Peyer's patch (tissue), 4 donors: ENCODE data around the gene UMOD. TPM values are rescaled to one million over a fixed set of nuclear protein-coding genes. Genes with fewer than 3 reads are reported as not detected.

Experiments
- DNase-seq, 3 donors: peaks; one replicate each; pipeline ENCODE4 v3.0.0-alpha.2; 2017 to 2019
- H3K27ac ChIP-seq, 4 donors: fragments of 200-600 bp; sonication (generic); one replicate each; pipeline ENCODE4 v1.5.1; 2016 to 2019
- H3K27me3 ChIP-seq, 2 donors: fragments of 200-600 bp; sonication (generic); one replicate each; pipeline ENCODE4 v1.5.1; 2019
- H3K36me3 ChIP-seq, 3 donors: fragments of 200-600 bp; sonication (generic); one replicate each; pipeline ENCODE4 v1.5.1; 2016 to 2019
- H3K4me1 ChIP-seq, 4 donors: fragments of 200-600 bp; sonication (generic); one replicate each; pipeline ENCODE4 v1.5.1; 2016 to 2019
- H3K4me3 ChIP-seq, 4 donors: fragments of 200-600 bp; sonication (generic); 1 replicate in 3 of 4; 2 replicates in 1 of 4; pipeline ENCODE4 v1.5.1; 2016 to 2019; ENCODE audit warnings: mild to moderate bottlenecking in 1 of 4
- H3K9me3 ChIP-seq, 4 donors: fragments of 200-600 bp; sonication (generic); one replicate each; pipeline ENCODE4 v1.5.1; 2016 to 2019; ENCODE audit warnings: mild to moderate bottlenecking in 1 of 4
- POLR2A ChIP-seq, 2 donors: fragments of 450-650 bp; IDR thresholded peaks; one replicate each; pipeline ENCODE4 v1.5.1; 2017; ENCODE audit warnings: antibody characterized with exemption in 2 of 2, mild to moderate bottlenecking in 2 of 2, moderate library complexity in 2 of 2
- total RNA-seq, 4 donors: library from RNA; depleted of rRNA; stranded (reverse); fragments of >200 nt; gene quantifications; one replicate each; pipeline ENCODE4 v1.1.0, GENCODE V29; 2016
- TF ChIP-seq, protein P1 (sequence below), 6 experiments: fragments of 450-650 bp in 4 of 6; fragments of 200-600 bp in 2 of 6; sonication (generic) in 1 of 6; IDR thresholded peaks; one replicate each; pipeline ENCODE4 v1.5.1; 2017 to 2019; ENCODE audit warnings: antibody characterized with exemption in 6 of 6, mild to moderate bottlenecking in 3 of 6, moderate library complexity in 1 of 6

Gene UMOD
- total RNA-seq, 4 donors from 2014 or later, result not detected

DNA sequence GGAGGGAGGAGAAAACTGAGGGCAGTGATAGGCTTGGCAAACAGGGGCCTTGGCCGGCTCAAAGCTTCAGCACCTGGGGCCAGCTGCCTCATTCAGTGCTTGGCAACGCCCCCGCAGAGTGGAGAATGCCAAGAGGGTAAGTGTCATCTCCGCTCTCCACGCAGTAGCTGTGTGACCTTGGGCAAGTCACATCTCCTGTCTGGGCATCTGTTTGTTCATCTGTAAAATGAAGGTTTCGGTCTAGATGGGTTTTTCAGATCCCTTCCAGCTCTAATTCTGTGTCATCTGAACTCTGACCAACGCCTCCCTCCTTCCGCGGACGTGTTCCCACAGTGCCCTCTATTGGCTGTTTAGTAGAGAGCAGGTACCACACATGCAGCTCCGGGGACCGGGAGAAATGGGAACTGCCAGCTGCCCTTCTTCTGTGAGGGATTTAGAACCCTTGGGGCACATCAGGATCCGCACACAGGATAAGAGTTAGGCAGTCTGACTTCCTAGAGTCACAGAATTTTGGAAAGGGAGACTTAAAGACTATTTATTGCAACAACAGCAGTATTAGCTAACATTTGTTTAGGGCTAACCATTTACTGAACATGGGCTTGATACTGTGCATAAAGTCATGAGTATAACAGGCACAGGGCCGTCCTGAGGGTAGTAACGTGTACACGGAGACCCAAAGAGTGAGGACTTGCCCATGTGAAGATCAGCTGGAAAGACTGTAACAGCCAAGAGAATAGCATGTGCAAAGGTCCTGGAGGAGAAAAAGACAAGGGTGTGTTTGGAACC lies 52.0 kb downstream of the UMOD start:
- Histone ChIP-seq H3K9me3 (no peaks in the 10 kb centered on the region), H3K4me3 (no peak overlapping the region), H3K4me1 (no peaks in the 10 kb centered on the region), H3K27me3 (no peaks in the 10 kb centered on the region), H3K36me3 (no peaks in the 10 kb centered on the region), H3K27ac (no peak overlapping the region)
- TF ChIP-seq POLR2A (IDR thresholded peaks at IDR 0.05), result no peak
- TF ChIP-seq, protein P1, sequence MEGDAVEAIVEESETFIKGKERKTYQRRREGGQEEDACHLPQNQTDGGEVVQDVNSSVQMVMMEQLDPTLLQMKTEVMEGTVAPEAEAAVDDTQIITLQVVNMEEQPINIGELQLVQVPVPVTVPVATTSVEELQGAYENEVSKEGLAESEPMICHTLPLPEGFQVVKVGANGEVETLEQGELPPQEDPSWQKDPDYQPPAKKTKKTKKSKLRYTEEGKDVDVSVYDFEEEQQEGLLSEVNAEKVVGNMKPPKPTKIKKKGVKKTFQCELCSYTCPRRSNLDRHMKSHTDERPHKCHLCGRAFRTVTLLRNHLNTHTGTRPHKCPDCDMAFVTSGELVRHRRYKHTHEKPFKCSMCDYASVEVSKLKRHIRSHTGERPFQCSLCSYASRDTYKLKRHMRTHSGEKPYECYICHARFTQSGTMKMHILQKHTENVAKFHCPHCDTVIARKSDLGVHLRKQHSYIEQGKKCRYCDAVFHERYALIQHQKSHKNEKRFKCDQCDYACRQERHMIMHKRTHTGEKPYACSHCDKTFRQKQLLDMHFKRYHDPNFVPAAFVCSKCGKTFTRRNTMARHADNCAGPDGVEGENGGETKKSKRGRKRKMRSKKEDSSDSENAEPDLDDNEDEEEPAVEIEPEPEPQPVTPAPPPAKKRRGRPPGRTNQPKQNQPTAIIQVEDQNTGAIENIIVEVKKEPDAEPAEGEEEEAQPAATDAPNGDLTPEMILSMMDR (IDR thresholded peaks at IDR 0.05), result peak in 4 of 6 experiments; percentile 48 to 72 (median 66)
- DNase-seq, result peak in 2 of 3 donors; percentile 58 to 69

DNA sequence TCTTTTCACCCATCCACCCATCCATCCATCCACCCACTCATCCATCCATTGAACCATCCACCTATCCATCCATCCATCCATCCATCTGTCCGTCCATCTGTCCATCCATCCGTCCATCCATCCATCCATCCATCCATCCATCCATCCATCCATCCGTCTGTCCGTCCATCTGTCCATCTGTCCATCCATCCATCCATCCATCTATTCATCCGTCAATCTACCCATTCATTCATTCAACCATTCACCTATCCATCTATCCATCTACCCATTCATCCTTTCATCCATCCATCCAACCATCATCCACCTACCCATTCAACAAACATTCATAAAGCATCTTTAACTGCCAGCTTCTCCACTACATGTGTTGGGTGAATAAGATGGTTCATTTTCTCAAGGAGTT lies 54.1 kb downstream of the UMOD start:
- TF ChIP-seq, protein P1 (IDR thresholded peaks at IDR 0.05), result no peak
- Histone ChIP-seq H3K4me1 (no peaks in the 10 kb centered on the region), H3K36me3 (no peaks in the 10 kb centered on the region), H3K27me3 (no peaks in the 10 kb centered on the region), H3K4me3 (no peak overlapping the region), H3K9me3 (no peaks in the 10 kb centered on the region), H3K27ac (no peak overlapping the region)
- DNase-seq, result no peak

DNA sequence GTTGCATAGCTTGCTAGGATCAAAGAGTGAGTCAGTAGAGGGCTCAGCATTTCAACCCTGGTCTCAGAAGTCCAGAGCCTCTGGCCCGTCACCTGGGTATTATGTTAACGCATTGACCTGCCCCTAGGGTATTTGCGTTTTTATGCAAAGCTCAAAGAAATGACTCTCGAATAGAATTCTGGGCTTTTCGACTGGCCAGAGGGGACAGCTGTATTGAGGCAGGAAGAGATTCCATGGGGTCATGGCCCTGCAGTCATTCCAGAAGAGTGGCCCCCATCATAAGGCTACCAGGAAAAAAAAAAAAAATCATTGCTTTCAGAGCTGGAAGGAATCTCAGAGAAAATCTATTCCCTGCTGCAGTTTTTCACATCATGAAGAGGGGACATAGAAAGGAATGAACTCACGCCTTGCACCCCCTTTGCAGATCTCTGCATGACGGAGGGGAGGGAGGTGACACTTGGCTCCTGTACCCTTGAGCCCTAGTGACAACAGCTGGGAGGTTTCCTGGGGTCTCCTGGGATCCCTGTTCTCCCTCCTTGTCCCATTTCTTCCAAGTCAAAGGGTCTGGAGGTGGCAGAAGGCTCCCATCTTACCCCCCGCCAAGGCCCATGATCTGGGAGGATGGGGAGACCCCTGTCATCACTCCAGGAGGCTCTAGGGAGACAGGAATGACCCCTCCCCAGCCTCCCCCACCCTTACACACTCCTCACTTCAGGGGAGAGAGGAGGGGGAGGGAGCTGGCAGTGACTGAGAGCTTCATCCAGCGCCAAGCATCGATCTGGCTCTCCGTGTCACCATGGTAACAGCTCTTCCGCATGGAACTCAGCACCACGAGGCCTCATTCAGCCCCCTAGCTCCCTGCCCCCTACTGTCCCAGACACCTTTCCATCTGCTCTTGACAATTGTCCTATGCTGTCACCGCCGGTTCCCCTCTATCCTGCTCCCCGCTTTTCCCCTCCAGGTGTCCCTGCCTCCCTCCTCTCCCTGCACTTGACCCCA lies 61.0 kb downstream of the UMOD start:
- DNase-seq, result no peak
- H3K36me3 ChIP-seq, result no peaks in the 10 kb centered on the region
- H3K4me3 ChIP-seq, result no peak overlapping the region
- H3K27ac ChIP-seq, result no peak overlapping the region
- no peaks in the 10 kb centered on the region for H3K9me3 ChIP-seq
- H3K4me1 ChIP-seq, result no peaks in the 10 kb centered on the region
- no peaks in the 10 kb centered on the region for H3K27me3 ChIP-seq
- no peak for TF ChIP-seq POLR2A (IDR thresholded peaks at IDR 0.05)
- TF ChIP-seq, protein P1 (IDR thresholded peaks at IDR 0.05), result no peak

DNA sequence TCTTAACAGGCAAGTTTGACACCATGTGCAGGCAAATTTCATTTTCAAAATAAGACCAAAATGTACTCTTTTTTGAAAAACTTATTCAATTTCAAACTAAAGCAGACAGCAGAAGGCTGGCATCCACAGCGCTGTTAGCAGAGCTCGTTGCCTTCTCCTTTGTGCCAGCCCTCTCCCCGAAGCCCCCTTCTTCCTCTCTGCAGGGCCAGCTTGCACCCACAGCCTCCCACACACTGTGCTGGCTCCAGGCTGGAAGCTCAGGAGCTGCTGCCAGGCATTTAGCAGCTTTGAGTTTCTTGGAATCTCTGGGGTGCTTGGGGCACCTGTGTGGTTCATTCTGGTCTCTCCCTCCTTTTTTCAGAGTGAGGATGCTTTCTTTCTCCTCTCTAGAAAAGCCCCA lies 62.9 kb downstream of the UMOD start:
- Histone ChIP-seq H3K27ac (no peak overlapping the region), H3K4me1 (no peaks in the 10 kb centered on the region), H3K4me3 (no peak overlapping the region), H3K9me3 (no peaks in the 10 kb centered on the region), H3K36me3 (no peaks in the 10 kb centered on the region), H3K27me3 (no peaks in the 10 kb centered on the region)
- no peak for DNase-seq
- TF ChIP-seq, protein P1 (IDR thresholded peaks at IDR 0.05), result no peak
- TF ChIP-seq POLR2A (IDR thresholded peaks at IDR 0.05), result no peak

DNA sequence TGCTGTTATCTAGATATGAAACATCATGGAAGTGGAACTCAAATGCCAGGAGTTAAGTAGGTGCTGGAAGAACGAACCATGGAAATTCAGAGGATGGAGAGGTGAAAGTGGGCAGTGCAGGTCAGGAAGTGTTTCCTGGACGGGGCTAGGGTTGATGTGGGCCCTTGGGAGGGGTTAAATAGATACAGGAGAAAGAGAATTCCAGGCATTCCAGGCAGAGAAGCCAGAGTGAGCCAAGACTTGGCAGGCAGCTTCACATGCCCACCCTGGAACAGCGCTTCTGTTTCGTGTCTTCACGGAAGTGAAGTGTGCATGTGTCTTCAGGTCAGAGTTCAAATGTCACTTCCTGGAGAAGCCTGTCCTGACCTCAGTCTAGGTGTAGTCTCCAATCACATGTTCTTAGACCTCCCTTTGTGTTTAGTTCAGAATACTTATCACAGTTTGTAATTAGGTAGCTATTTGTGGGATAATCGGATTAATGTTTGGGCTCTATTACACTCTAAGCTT lies 66.5 kb downstream of the UMOD start:
- Histone ChIP-seq H3K36me3 (no peaks in the 10 kb centered on the region), H3K4me3 (no peak overlapping the region), H3K9me3 (no peaks in the 10 kb centered on the region), H3K27me3 (no peaks in the 10 kb centered on the region), H3K27ac (no peak overlapping the region), H3K4me1 (no peaks in the 10 kb centered on the region)
- no peak for TF ChIP-seq POLR2A (IDR thresholded peaks at IDR 0.05)
- TF ChIP-seq, protein P1 (IDR thresholded peaks at IDR 0.05), result no peak
- no peak for DNase-seq

Other genes with a start within 250 kb of the UMOD start
- gene GP2, start 25.2 kb downstream of the UMOD start, total RNA-seq, result 10 to 100 TPM in 3 of 4 donors, 1 to 10 TPM in 1; 9.1 to 23.9 (median 12.0) TPM
- not detected for gene PDILT, start 52.0 kb upstream of the UMOD start, total RNA-seq
- gene ACSM5, start 56.8 kb upstream of the UMOD start, total RNA-seq, result 1 to 10 TPM in 2 of 4 donors, under 1 TPM in 2; 0.67 to 5.0 (median 2.0) TPM
- gene ACSM2A, start 98.8 kb upstream of the UMOD start, total RNA-seq, result not detected
- not detected for gene ACSM2B, start 223.7 kb upstream of the UMOD start, total RNA-seq